GM08714 (cell line): Measurements from ENCODE around the gene OR1L6.

Source experiments
- H3K4me3 ChIP-seq: fragments of 200-500 bp; sonication (Bioruptor generic); 2 replicates; pipeline ENCODE4 v1.5.1; 2014; ENCODE audit warnings: mild to moderate bottlenecking, low read length, inconsistent platforms
- ZNF274 ChIP-seq: IDR thresholded peaks from 2 replicates; pipeline ENCODE4 v1.6.1; 2012; ENCODE audit warnings: mild to moderate bottlenecking, low read depth, low read length

The OR1L6 gene

GRCh38 chr9:122742003-122742402 lies at the start of gene OR1L6:
TSS of gene OR1L6 (plus strand) at chr9:122742303. CDS start at chr9:122749848, 7,545 bp downstream.
- TF ChIP-seq ZNF274, result no peak

GRCh38 chr9:122695696-122696095 lies 46.4 kb upstream of the OR1L6 start:
- TF ChIP-seq ZNF274, result no peak
- H3K4me3 ChIP-seq, result no peak overlapping the region

More at GRCh38 chr9:122742003-122742402, at the start of gene OR1L6:
- H3K4me3 ChIP-seq, result no peak within 1 kb of the TSS

GRCh38 chr9:122718038-122718437 lies 24.1 kb upstream of the OR1L6 start:
- H3K4me3 ChIP-seq, result no peak overlapping the region
- no peak for TF ChIP-seq ZNF274

- no peak overlapping the region for H3K4me3 ChIP-seq
- no peak for TF ChIP-seq ZNF274
These were observed 22.9 kb upstream of the OR1L6 start for GRCh38 chr9:122719218-122719617.

- no peak for TF ChIP-seq ZNF274
- H3K4me3 ChIP-seq, result no peak within 1 kb of the TSS
These were observed 18.4 kb upstream of the OR1L6 start, which contains the start of gene OR1L4 for GRCh38 chr9:122723690-122724089. TSS of gene OR1L4 (plus strand) at chr9:122723990. CDS start at chr9:122723990, 0 bp downstream.

GRCh38 chr9:122754825-122755224 lies 12.7 kb downstream of the OR1L6 start:
- TF ChIP-seq ZNF274, result no peak
- no peak overlapping the region for H3K4me3 ChIP-seq

- TF ChIP-seq ZNF274, result no peak
- H3K4me3 ChIP-seq, result no peak overlapping the region
These were observed 25.7 kb downstream of the OR1L6 start for GRCh38 chr9:122767817-122768216.

GRCh38 chr9:122777052-122777451 lies 34.9 kb downstream of the OR1L6 start:
- TF ChIP-seq ZNF274, result no peak
- H3K4me3 ChIP-seq, result no peak overlapping the region

GRCh38 chr9:122777935-122778627 lies 36.0 kb downstream of the OR1L6 start:
- no peak overlapping the region for H3K4me3 ChIP-seq
- TF ChIP-seq ZNF274, result no peak

GRCh38 chr9:122779181-122779580 lies 37.1 kb downstream of the OR1L6 start:
- TF ChIP-seq ZNF274, result no peak
- H3K4me3 ChIP-seq, result no peak overlapping the region

- H3K4me3 ChIP-seq, result no peak overlapping the region
- TF ChIP-seq ZNF274, result no peak
These were observed 37.9 kb downstream of the OR1L6 start for GRCh38 chr9:122780026-122780425.

GRCh38 chr9:122781671-122782070 lies 39.6 kb downstream of the OR1L6 start:
- TF ChIP-seq ZNF274, result no peak
- H3K4me3 ChIP-seq, result no peak overlapping the region

GRCh38 chr9:122785269-122785668 lies 43.2 kb downstream of the OR1L6 start:
- TF ChIP-seq ZNF274, result no peak
- no peak overlapping the region for H3K4me3 ChIP-seq

- no peak for TF ChIP-seq ZNF274
- H3K4me3 ChIP-seq, result no peak overlapping the region
These were observed 44.2 kb downstream of the OR1L6 start for GRCh38 chr9:122786338-122786737.

- no peak for TF ChIP-seq ZNF274
- H3K4me3 ChIP-seq, result no peak within 1 kb of the TSS
These were observed 46.7 kb downstream of the OR1L6 start, which contains the start of gene OR5C1 for GRCh38 chr9:122788831-122789230. TSS of gene OR5C1 (plus strand) at chr9:122788933. CDS start at chr9:122788933, 0 bp downstream.
